GM12801 (cell line): Measurements from ENCODE around the gene TSC1.

ENCODE experiments used
- TF ChIP-seq, protein P1 (sequence below): IDR thresholded peaks from one replicate; pipeline ENCODE4 v1.5.1; 2011; ENCODE audit warnings: control low read depth; ENCODE audit not compliant: insufficient read length; ENCODE audit errors: extremely low read depth

Gene TSC1

DNA sequence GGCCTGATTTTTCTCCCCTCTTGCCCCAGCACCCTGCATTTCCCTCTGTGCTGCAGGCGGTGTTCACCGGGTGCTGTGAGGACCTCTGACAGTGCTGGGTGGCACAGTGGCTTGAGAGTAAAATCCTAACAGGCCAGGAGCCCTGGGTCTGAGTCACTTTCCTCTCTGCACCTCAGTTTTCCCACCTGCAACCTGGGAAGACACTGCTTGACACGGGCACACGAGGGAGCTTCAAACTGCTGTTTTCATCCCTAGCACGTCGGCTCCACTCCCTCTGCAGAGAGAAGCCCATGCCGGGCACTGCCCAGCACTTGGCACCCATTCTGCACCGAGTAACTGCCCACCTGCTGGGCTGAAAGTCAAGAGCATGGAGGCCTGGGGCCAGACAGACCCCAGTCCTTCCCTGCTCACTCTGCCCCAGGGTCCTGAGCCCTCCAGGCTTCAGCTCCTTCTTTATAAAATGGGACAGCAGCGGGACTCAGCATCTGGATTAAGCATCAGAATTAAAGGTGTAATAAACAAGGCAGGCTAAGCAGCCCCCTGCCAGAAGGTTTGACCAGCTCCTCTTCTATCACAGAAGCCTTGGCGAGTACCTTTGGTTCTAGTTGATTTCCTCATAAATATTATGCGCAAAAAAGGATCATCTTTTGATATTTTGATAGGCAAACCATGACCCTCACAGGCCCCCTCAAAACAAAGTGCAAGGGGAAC is 39.2 kb upstream of the TSC1 start:
- TF ChIP-seq, protein P1, sequence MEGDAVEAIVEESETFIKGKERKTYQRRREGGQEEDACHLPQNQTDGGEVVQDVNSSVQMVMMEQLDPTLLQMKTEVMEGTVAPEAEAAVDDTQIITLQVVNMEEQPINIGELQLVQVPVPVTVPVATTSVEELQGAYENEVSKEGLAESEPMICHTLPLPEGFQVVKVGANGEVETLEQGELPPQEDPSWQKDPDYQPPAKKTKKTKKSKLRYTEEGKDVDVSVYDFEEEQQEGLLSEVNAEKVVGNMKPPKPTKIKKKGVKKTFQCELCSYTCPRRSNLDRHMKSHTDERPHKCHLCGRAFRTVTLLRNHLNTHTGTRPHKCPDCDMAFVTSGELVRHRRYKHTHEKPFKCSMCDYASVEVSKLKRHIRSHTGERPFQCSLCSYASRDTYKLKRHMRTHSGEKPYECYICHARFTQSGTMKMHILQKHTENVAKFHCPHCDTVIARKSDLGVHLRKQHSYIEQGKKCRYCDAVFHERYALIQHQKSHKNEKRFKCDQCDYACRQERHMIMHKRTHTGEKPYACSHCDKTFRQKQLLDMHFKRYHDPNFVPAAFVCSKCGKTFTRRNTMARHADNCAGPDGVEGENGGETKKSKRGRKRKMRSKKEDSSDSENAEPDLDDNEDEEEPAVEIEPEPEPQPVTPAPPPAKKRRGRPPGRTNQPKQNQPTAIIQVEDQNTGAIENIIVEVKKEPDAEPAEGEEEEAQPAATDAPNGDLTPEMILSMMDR: no peak

DNA sequence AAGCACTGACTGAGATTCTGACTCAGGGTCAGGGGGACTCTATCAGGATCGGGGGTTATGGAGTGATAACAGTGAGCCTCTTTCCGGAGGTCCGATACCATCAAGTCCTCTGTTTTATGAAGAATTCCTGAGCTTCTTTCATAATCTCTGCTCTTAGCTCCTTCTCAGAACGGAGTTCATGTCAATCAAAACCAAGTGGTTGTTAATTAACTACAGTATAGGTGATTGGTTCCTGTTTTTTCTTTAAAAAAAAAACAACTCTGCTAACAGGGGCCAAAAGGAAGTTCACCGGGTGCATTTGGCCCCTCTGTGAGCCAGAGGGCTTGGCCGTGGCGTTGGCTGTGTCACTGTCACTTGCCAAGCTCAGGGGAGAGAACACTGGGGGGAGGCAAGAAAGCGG is 38.0 kb upstream of the TSC1 start:
- TF ChIP-seq, protein P1: no peak

DNA sequence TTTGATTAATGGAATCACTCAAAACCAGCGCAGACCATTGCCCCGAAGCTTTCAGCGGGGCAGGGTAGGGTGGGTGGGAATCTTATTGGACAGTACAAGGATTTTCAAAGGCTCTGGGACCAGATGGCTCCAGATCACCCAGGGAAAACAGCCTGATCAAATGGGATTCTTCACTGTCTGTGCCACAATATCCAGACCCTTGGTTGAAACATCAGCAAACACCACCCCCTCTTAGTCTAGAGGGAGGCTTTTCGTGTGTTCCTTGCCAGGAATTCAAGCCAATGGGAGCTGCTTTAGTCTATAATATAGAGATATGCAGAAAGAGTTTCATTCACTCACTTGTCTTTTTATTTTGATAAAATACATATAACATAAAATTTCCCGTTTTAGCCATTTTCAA is 35.7 kb upstream of the TSC1 start:
- TF ChIP-seq, protein P1: no peak

DNA sequence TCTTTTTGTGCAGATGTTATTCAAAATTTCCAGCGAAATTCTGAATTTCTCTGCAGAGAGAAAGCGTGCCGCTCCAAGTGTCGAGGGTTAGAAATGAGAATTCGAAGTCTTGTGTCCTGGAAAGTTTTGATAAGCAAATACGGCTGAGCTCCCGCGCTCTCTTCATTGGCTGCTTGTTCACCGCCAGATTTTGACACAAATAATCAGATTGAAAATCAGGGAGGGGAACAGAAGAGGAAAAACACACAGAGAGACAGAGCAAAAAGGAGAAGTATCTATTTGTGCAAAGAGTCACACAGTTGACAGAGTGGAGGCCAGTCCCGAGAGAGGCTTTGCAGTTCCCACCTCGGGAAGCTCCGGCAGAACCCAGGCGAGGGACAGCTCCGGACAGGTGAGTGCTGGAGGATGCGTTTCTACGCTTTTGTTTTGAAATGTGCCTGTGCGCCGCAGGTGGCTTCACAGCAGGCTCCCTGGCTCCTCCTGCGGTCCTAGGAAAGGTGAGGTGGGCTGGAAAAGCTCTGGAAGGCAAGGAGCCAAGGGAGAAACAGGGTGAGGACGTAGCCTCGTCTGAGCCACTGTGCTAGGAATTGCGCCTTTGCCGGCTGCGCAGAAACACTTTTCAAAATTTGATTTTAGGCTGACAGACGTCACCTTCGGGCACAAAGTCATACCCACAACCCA is 34.2 kb upstream of the TSC1 start, which contains the start of gene GFI1B:
Gene GFI1B (plus strand): TSS at position 244 of the 681 bp plus-strand sequence. CDS start 7,985 bp downstream, outside the sequence.
- TF ChIP-seq, protein P1: no peak

DNA sequence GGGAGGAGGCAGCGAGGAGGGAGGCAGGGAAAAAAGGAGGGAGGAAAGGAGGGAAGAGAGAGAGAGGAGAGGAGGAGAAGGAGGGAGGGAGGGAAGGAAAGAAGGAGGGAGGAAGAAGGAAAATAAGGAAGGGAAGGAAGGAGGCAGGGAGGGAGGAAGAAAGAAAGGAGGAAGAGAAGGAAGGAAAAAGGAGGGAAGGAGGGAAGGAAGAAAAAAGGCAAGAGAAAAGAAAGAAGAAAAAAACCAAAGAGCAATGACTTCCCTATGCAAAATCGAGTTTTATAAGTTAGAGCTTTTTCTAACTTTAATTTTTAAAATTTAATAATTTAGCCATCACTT is 33.7 kb upstream of the TSC1 start:
- TF ChIP-seq, protein P1: no peak

DNA sequence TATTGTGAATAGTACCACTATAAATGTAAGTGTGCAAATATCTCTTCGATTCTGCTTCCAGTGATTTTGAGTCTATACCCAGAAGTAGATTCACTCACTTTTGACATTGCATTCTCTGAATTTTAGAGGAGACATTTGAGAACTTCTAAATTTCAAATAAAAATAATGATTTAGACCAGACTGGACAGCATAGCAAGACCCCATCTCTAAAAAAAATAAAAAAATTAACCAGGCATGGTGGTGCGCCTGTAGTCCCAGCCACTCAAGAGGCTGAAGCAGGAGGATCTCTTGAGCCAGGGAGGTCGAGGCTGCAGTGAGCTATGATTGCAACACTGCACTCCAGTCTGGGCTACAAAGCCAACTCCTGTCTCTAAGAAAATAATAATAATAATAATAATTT is 32.2 kb upstream of the TSC1 start:
- TF ChIP-seq, protein P1: no peak

DNA sequence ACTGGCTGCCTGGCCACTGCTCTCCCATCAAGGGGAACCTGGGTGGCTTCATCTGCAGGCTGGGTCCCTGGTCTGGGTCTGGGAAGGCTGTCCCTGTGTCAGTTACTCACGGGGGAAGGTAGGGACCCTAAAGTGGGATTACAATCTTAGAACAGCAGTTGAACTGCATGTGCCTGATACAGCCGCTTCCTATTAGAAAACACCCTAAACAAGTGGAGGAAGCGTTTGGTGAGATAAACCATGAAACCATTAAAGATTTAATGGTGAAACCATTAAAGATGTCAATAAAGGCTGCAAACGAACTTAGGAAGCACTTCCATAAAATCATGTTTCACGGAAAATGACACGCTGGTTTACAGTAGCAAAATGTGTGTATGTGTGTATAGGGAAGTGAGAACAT is 31.5 kb upstream of the TSC1 start:
- TF ChIP-seq, protein P1: no peak
